AG08395 (cell line): ENCODE measurements around the gene BPI.
"Not testable (repeated sequence)": the region's sequence is repeated elsewhere in the genome, so short reads cannot be mapped to it uniquely, and the experiment has no call there.

ENCODE experiments used
- DNase-seq: peaks from one replicate; pipeline ENCODE4 v3.0.0; 2012; ENCODE audit warnings: mixed read lengths, low spot score

BPI gene

DNA sequence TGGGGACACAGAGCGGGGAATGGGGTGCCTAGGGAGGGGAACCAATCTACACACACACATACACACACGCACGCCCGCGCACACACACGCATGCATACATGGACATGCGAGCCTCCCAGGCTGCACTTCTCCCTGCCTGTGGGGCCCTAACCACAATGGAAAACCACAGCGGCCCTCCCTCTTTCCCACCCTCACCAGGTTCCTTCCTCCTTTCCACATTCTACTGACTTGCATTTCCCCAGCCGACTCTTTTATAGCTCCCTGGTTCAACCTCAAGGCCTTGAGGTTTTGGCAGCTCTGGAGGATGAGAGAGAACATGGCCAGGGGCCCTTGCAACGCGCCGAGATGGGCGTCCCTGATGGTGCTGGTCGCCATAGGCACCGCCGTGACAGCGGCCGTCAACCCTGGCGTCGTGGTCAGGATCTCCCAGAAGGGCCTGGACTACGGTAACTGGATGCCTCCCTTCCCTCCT, at the start of gene BPI:
Gene BPI, plus strand, starts transcription at position 249 of the 472 bp plus-strand sequence. Its CDS starts 68 bp downstream, at position 317.
- no peak for DNase-seq

- not testable (repeated sequence) for DNase-seq
These were observed 49.3 kb upstream of the BPI start for GRCh38 chr20:38254621-38255020.

GRCh38 chr20:38255393-38255792, 48.6 kb upstream of the BPI start:
- DNase-seq = peak; percentile 39

GRCh38 chr20:38256021-38256420, 47.9 kb upstream of the BPI start:
- DNase-seq = no peak

- no peak for DNase-seq
These were observed 47.0 kb upstream of the BPI start for GRCh38 chr20:38256966-38257365.

DNA sequence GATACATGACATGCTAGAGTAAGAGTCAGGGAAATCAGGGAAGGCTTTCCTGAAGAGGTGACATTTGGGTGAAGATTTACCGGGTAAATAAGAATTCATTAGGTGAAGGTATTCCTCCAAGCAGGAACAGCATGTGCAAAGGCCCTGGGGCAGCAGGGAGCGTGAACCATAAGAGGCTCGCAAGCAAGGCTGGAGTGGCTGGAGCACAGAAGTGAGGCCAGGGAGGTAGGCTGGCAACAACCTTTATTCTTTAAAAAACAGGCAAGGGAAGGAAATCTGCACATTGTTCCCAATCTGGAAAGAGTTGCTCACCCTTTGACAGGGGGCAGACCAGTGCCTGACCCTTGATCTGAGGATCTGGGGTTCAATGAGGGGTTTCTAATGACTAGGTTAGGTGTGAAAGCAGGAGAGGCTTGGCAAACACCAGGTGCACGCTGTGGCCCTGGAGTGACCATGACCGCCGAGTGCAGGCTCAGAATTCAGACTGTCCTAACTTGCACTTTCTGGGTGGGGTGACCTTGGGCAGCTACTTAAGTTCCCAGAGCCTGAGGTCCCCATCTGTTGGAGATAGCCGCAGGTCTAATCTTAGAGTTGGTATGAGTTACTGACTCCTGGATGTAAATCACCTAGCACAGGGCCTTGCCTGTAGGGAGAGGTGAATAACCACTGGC, 45.3 kb upstream of the BPI start:
- DNase-seq = no peak

DNA sequence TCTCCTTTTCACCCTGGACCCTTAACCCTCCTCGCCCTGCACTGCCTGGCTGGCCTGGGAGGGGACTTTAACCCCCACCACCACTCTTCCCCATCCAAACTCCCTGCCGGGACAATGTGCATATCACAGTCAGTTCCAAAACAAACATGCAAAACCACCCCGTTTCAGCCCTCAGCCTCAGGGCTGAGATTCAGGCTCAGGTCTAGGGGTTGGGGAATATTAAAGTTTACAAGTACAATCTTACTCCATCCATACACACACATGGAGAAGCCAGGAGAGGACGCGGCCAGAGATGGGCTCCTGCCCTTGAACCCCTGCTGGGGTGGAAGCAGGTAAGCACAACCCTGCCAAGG, 44.0 kb upstream of the BPI start:
- DNase-seq = no peak

DNA sequence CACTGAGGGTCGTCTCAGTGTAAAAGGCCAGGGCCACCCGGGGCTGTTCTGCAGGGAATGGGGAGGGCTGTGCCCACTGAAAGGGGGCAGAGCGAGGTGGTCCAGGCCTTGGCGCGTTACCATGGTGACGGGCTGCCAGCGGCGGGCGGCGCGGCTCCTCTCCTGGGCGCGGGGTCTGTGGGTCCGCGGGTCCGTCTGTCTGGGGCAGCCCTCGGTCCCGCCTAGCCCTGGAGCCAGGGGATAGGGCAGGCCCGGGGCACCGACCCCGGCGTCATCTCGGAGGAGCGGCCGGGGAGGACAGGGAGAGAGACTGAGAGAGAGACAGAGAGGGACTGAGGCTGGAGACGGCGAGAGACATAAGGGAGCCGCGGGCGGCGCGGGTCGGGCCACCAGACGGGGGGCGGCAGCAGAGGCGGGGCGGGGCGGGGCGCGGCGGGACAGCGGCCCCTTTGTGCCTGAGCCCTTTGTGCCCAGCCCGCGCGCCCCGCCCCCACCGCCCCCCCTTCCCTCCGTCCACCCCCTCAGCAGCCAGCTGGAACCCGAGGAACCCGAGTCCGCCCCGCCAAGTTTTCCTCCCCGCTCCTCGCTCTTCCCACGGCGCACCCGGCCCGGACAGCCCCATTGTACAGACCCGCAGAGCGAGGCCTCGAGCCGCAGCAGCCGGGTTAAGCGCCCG, 43.4 kb upstream of the BPI start, which contains the start of gene KIAA1755:
Gene KIAA1755, minus strand, starts transcription at position 358 of the 676 bp plus-strand sequence. Its CDS starts 235 bp downstream, at position 123.
- no peak for DNase-seq

GRCh38 chr20:38261054-38261390, 42.9 kb upstream of the BPI start:
- DNase-seq = no peak

- DNase-seq = no peak
These were observed 41.0 kb upstream of the BPI start for GRCh38 chr20:38262931-38263330.

- no peak for DNase-seq
These were observed 37.5 kb upstream of the BPI start for GRCh38 chr20:38266426-38266825.

DNA sequence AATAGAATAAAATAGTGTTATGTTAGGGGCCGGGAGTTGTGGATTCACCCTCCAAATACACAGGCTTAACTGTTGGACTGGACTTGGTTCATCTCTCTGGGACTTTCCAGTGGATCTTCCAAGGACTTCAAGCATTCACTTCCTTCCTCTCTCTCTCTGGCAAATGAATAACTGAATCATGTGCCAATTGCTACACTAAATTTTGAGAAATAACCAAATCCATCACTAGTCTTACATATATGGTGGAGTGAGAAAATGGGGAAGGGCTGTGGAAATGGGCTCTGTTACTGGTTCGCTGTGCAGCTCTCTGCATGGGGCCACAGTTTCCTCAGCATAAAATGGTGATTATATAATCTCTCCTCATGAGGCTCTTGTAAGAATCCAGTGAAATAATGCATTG, 36.7 kb upstream of the BPI start:
- no peak for DNase-seq

GRCh38 chr20:38267901-38268514, 35.9 kb upstream of the BPI start:
- DNase-seq = no peak

DNA sequence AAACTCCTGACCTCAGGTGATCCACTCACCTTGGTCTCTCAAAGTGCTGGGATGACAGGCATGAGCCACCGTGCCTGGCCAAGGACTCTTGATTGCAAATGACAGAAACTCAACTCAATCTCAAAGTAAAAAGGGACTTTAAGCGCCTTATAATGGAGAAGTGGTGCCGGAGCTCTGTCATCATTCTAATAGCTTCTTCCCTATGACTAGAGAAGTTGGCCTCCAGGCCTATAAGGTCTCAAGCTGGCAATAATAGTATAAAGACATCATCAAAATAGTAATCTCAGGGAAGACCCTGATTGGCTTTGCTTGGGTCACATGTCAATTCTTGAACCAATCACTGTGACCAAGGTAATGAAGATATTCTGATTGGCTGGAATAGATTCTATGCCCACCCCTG, 34.9 kb upstream of the BPI start:
- DNase-seq = no peak

DNA sequence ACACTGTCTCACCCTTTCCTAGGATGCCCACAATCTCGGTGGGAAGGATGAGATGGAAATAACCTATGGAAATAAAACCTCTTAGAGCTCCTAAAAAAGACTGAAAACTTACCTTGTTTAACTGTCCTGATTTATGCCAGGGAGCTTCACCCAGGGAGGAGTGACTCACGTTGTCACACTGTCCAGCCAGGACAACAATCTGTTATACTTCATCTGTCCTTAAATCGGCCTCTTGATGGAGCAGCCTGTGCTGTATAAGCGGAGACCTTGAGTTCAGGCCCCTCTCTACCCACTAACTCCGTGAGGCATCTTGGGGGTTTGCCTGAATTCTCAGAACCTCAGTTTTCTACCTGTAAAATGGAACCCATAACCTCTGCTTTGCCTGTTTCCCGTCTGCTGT, 34.2 kb upstream of the BPI start:
- DNase-seq = no peak

GRCh38 chr20:38270869-38271605, 32.9 kb upstream of the BPI start:
- DNase-seq = peak; percentile 93

- no peak for DNase-seq
These were observed 32.3 kb upstream of the BPI start for GRCh38 chr20:38271608-38272120.

- no peak for DNase-seq
These were observed 31.6 kb upstream of the BPI start for GRCh38 chr20:38272398-38272797.

DNA sequence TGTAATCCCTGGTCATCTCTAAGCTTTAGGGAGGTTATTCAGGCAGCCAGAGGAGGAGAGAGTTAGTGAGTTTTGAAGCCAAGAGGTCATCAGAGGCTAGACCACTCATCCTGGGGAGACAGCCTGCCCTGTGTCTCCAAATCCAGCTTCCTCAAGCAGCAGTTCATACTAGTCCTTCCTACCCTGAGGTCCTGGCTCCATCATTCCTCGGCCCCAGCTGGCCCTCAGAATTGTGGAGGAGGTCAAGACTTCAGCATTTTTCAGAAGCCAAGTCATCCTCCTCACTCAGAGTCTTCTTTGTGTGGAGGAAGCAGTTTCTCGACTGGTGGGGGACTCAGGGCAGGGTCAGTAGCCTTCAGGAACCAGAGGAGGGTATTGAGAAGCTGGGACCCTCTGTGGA, 31.0 kb upstream of the BPI start:
- no peak for DNase-seq

GRCh38 chr20:38275815-38276550, 28.0 kb upstream of the BPI start:
- no peak for DNase-seq

- no peak for DNase-seq
These were observed 26.7 kb upstream of the BPI start for GRCh38 chr20:38277285-38277684.

DNA sequence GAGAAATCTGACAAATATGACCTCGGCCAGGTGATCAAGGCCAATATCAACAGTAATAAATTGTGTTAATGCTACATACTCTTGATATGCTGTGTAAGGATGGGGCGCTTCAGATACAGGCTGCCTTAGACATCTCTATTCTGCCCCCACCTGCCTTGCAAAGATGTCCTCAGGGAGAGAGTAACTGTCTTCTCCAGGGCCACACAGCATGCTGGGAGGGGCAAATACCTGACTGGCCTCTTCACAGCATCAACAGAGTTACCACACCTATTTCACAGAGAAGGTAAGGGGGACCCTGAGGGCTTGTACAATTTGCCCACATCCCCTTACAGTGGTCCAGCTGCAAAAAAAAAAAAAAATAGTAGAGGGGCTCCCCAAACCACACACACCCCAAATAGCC, 26.3 kb upstream of the BPI start:
- no peak for DNase-seq
